ENCODE measurements around the gene GET3. TPM values are rescaled to one million over a fixed set of nuclear protein-coding genes. Genes with fewer than 3 reads are reported as not detected.
"Not testable (repeated sequence)": the region's sequence is repeated elsewhere in the genome, so short reads cannot be mapped to it uniquely, and the experiment has no call there.

GET3 gene
- total and polyA plus RNA-seq, 12 donors = 37.0 to 121 (median 60.1) TPM

DNA sequence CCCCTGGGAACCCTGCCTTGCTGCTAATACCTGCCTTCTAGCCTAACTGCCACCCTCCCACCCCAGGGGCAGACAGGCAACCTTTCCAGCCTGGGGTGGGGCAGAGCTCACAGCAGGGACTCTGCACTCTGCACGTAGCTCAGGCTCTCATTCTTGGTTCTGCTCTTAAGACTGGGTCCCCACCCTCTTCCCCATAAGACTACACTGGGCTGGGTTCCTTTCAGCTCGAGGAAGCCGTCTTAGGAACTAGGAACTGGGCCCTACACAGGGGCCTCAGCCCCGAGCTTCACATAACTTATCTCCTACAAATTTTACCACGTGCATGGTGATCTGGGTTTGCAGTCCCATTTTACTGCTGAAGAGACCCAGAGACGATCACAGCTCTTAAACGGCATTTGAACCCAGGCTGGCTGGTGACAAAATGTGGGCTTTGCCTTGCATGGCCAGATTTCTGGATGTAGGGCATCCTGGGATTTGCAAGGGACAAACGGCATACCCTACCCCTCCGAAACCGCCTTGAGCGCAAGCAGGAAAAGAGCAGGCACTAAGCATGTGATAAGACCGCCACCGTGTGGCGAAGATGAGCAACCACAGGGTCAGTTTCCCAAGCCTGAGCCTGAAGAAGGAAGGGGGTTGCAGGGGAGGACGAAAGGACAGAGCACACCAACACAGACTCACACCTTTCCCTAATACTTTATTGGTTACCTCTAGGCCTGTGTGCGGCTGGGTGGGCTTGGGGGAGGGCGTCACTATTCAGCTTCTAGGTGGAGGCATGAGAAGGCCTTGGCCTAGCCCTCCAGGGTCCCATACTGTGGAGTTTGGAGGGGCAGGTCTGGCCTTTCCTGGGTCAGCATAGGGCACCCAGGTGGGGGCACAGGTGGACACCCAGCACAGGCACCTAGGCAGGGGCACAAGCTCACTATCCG lies 59.1 kb downstream of the GET3 start:
- ATAC-seq (peak in 5 of 8 donors; percentile 3 to 35 (median 29)), DNase-seq (peak; percentile 66 to 78)
- peak; percentile 88 to 95 (median 93) for TF ChIP-seq CTCF (IDR thresholded peaks at IDR 0.05)
- Histone ChIP-seq H3K4me3 (peak overlapping the region in 2 of 10 donors; percentile 1 to 17), H3K4me1 (peaks cover 0 to 46% (median 35%) of the 10 kb centered on the region in 9 donors), H3K27me3 (no peaks in the 10 kb centered on the region), H3K36me3 (peaks cover 0 to 49% (median 15%) of the 10 kb centered on the region in 9 donors), H3K9me3 (no peaks in the 10 kb centered on the region), H3K27ac (peak overlapping the region in 9 of 10 donors; percentile 13 to 100 (median 36))
- intact Hi-C loops (cut with DNase I) = loop anchor here in 8 of 10 donors (1.0 to 10.0 kb wide), 7 partner anchors 19 to 358 kb away; partner anchors contain the start of genes HOOK2 (in 1 of the 8), IER2 (in 1 of the 8) and STX10 (in 1 of the 8)
- 9 to 11% methylated on average over 18 of the region's 18 CpGs for WGBS, 2 donors

DNA sequence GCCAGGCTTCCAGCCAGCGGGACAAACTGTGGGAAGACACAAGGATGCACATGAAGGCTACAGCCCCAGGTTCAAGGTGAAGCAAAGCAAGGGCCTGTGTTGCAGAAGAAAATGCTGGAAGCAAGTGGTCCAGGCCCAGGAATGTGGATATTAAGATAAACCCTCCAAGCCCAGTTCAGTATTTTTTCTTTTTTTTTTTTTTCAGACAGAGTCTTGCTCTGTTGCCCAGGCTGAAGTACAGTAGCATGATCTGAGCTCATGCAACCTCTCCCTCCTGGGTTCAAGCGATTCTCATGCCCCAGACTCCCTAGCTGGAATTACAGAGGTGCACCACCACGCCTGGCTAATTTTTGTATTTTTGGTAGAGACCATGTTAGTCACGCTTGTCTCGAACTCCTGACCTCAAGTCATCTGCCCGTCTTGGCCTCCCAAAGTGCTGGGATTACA lies 59.9 kb downstream of the GET3 start:
- Histone ChIP-seq H3K36me3 (peaks cover 0 to 44% (median 15%) of the 10 kb centered on the region in 9 donors), H3K27me3 (peaks cover 0 to 6% (median 0%) of the 10 kb centered on the region in 7 donors), H3K4me3 (no peak overlapping the region), H3K9me3 (no peaks in the 10 kb centered on the region), H3K4me1 (peaks cover 0 to 53% (median 38%) of the 10 kb centered on the region in 9 donors), H3K27ac (peak overlapping the region in 2 of 10 donors; percentile 99 to 100)
- WGBS, 2 donors = 94% methylated on average over 6 of the region's 6 CpGs
- ATAC-seq (no peak), DNase-seq (no peak)
- no peak for TF ChIP-seq CTCF (IDR thresholded peaks at IDR 0.05)
- intact Hi-C loops (cut with DNase I) = loop anchor here in 8 of 10 donors (1.0 to 10.0 kb wide), 6 partner anchors 20 to 358 kb away; partner anchors contain the start of genes HOOK2 (in 1 of the 8), IER2 (in 1 of the 8) and STX10 (in 1 of the 8)

- peaks cover 0 to 10% (median 0%) of the 10 kb centered on the region in 7 donors for H3K27me3 ChIP-seq
- DNase-seq, H3K4me3 ChIP-seq, H3K27ac ChIP-seq, H3K9me3 ChIP-seq, ATAC-seq: not testable (repeated sequence)
- peaks cover 2 to 58% (median 42%) of the 10 kb centered on the region in 9 donors for H3K4me1 ChIP-seq
- intact Hi-C loops (cut with DNase I) = loop anchor here in 8 of 10 donors (1.0 to 10.0 kb wide), 6 partner anchors 21 to 357 kb away; partner anchors contain the start of genes HOOK2 (in 1 of the 8), IER2 (in 1 of the 8) and STX10 (in 1 of the 8)
- H3K36me3 ChIP-seq = peaks cover 0 to 41% (median 15%) of the 10 kb centered on the region in 9 donors
- WGBS, 2 donors = 94 to 99% methylated on average over 7 of the region's 7 CpGs
Observed at GRCh38 chr19:12797607-12798006, 60.3 kb downstream of the GET3 start.

Small RNA genes lying within 50 kb of the gene (microRNA-seq; reads per million reads assigned to microRNA genes)
- 0 to 0.60 reads per million in 2 donors for gene MIR5684

Other genes with a start within 250 kb of the GET3 start
- gene ZNF564, start 186.0 kb upstream of the GET3 start, total RNA-seq = 10 to 100 TPM in 3 of 10 donors, 1 to 10 TPM in 7; 5.9 to 11.2 (median 9.5) TPM
- 10 to 100 TPM in 1 of 2 donors, 1 to 10 TPM in 1; 2.9 to 11.0 TPM for gene ZNF564, start 186.0 kb upstream of the GET3 start, polyA plus RNA-seq
- 1 to 10 TPM; 3.2 to 7.2 (median 5.2) TPM for gene ZNF490, start 126.7 kb upstream of the GET3 start, total RNA-seq
- under 1 TPM; 0.22 to 0.95 TPM for gene ZNF490, start 126.7 kb upstream of the GET3 start, polyA plus RNA-seq
- 10 to 100 TPM; 13.1 to 22.1 (median 16.8) TPM for gene ZNF791, start 126.6 kb upstream of the GET3 start, total RNA-seq
- 1 to 10 TPM; 4.7 to 8.0 TPM for gene ZNF791, start 126.6 kb upstream of the GET3 start, polyA plus RNA-seq
- gene MAN2B1, start 70.8 kb upstream of the GET3 start, total RNA-seq = 10 to 100 TPM; 14.2 to 89.9 (median 25.5) TPM
- gene MAN2B1, start 70.8 kb upstream of the GET3 start, polyA plus RNA-seq = 10 to 100 TPM; 17.7 to 40.1 TPM
- 10 to 100 TPM in 1 of 10 donors, 1 to 10 TPM in 9; 5.5 to 10.7 (median 7.9) TPM for gene WDR83, start 70.7 kb upstream of the GET3 start, total RNA-seq
- 10 to 100 TPM; 14.5 to 19.7 TPM for gene WDR83, start 70.7 kb upstream of the GET3 start, polyA plus RNA-seq
- 10 to 100 TPM; 43.6 to 59.3 (median 49.7) TPM for gene DHPS, start 55.6 kb upstream of the GET3 start, total RNA-seq
- gene DHPS, start 55.6 kb upstream of the GET3 start, polyA plus RNA-seq = 10 to 100 TPM; 64.5 to 82.2 TPM
- gene GNG14, start 49.5 kb upstream of the GET3 start, total RNA-seq = not detected
- gene GNG14, start 49.5 kb upstream of the GET3 start, polyA plus RNA-seq = not detected
- 1 to 10 TPM; 1.2 to 3.1 (median 2.1) TPM for gene FBXW9, start 40.9 kb upstream of the GET3 start, total RNA-seq
- 1 to 10 TPM; 1.2 to 4.6 TPM for gene FBXW9, start 40.9 kb upstream of the GET3 start, polyA plus RNA-seq
- 10 to 100 TPM; 32.3 to 51.1 (median 41.6) TPM for gene TNPO2, start 13.6 kb upstream of the GET3 start, total RNA-seq
- 10 to 100 TPM; 17.3 to 25.9 TPM for gene TNPO2, start 13.6 kb upstream of the GET3 start, polyA plus RNA-seq
- 100 to 1,000 TPM in 3 of 10 donors, 10 to 100 TPM in 7; 82.2 to 143 (median 91.0) TPM for gene TRIR, start 2.8 kb upstream of the GET3 start, total RNA-seq
- 100 to 1,000 TPM; 234 to 253 TPM for gene TRIR, start 2.8 kb upstream of the GET3 start, polyA plus RNA-seq
- gene BEST2, start 14.3 kb downstream of the GET3 start, total RNA-seq = not detected
- gene BEST2, start 14.3 kb downstream of the GET3 start, polyA plus RNA-seq = not detected
- gene HOOK2, start 38.1 kb downstream of the GET3 start, total RNA-seq = 10 to 100 TPM; 47.8 to 79.3 (median 57.8) TPM
- gene HOOK2, start 38.1 kb downstream of the GET3 start, polyA plus RNA-seq = 100 to 1,000 TPM in 1 of 2 donors, 10 to 100 TPM in 1; 29.7 to 173 TPM
- gene JUNB, start 54.0 kb downstream of the GET3 start, total RNA-seq = 100 to 1,000 TPM in 4 of 10 donors, 10 to 100 TPM in 6; 22.4 to 247 (median 70.0) TPM
- 10 to 100 TPM; 41.2 to 65.4 TPM for gene JUNB, start 54.0 kb downstream of the GET3 start, polyA plus RNA-seq
- 100 to 1,000 TPM; 532 to 789 (median 744) TPM for gene PRDX2, start 64.3 kb downstream of the GET3 start, total RNA-seq
- gene PRDX2, start 64.3 kb downstream of the GET3 start, polyA plus RNA-seq = 100 to 1,000 TPM; 235 to 827 TPM
- gene THSD8, start 64.6 kb downstream of the GET3 start, total RNA-seq = 1 to 10 TPM in 9 of 10 donors, under 1 TPM in 1; 0.72 to 4.8 (median 2.4) TPM
- gene THSD8, start 64.6 kb downstream of the GET3 start, polyA plus RNA-seq = 1 to 10 TPM; 2.7 to 3.8 TPM
- gene RNASEH2A, start 69.1 kb downstream of the GET3 start, total RNA-seq = 1 to 10 TPM; 1.9 to 5.7 (median 4.1) TPM
- 1 to 10 TPM; 3.1 to 6.9 TPM for gene RNASEH2A, start 69.1 kb downstream of the GET3 start, polyA plus RNA-seq
- gene RTBDN, start 97.1 kb downstream of the GET3 start, total RNA-seq = not detected
- not detected for gene RTBDN, start 97.1 kb downstream of the GET3 start, polyA plus RNA-seq
- gene MAST1, start 101.0 kb downstream of the GET3 start, total RNA-seq = under 1 TPM in 8 of 10 donors, not detected in 2; 0.15 to 0.88 (median 0.37) TPM
- gene MAST1, start 101.0 kb downstream of the GET3 start, polyA plus RNA-seq = under 1 TPM; 0.07 to 0.23 TPM
- 10 to 100 TPM; 16.9 to 34.9 (median 19.9) TPM for gene DNASE2, start 144.0 kb downstream of the GET3 start, total RNA-seq
- gene DNASE2, start 144.0 kb downstream of the GET3 start, polyA plus RNA-seq = 10 to 100 TPM; 10.5 to 25.6 TPM
- gene KLF1, start 149.7 kb downstream of the GET3 start, total RNA-seq = under 1 TPM in 1 of 10 donors, not detected in 9; 0.13 TPM
- gene KLF1, start 149.7 kb downstream of the GET3 start, polyA plus RNA-seq = not detected
- gene GCDH, start 153.7 kb downstream of the GET3 start, total RNA-seq = 10 to 100 TPM; 32.4 to 53.2 (median 45.1) TPM
- gene GCDH, start 153.7 kb downstream of the GET3 start, polyA plus RNA-seq = 10 to 100 TPM; 22.6 to 72.3 TPM
- under 1 TPM in 1 of 10 donors, not detected in 9; 0.21 TPM for gene SYCE2, start 181.8 kb downstream of the GET3 start, total RNA-seq
- gene SYCE2, start 181.8 kb downstream of the GET3 start, polyA plus RNA-seq = under 1 TPM; 0.10 to 0.22 TPM
- 10 to 100 TPM; 31.0 to 53.0 (median 38.5) TPM for gene FARSA, start 196.2 kb downstream of the GET3 start, total RNA-seq
- 10 to 100 TPM; 23.2 to 81.4 TPM for gene FARSA, start 196.2 kb downstream of the GET3 start, polyA plus RNA-seq
- 100 to 1,000 TPM; 265 to 683 (median 348) TPM for gene CALR, start 201.1 kb downstream of the GET3 start, total RNA-seq
- gene CALR, start 201.1 kb downstream of the GET3 start, polyA plus RNA-seq = 100 to 1,000 TPM; 197 to 830 TPM
- gene RAD23A, start 208.4 kb downstream of the GET3 start, total RNA-seq = 100 to 1,000 TPM; 138 to 201 (median 148) TPM
- gene RAD23A, start 208.4 kb downstream of the GET3 start, polyA plus RNA-seq = 100 to 1,000 TPM; 187 to 289 TPM
- gene GADD45GIP1, start 219.7 kb downstream of the GET3 start, total RNA-seq = 10 to 100 TPM; 18.4 to 33.9 (median 20.9) TPM
- gene GADD45GIP1, start 219.7 kb downstream of the GET3 start, polyA plus RNA-seq = 100 to 1,000 TPM; 120 to 237 TPM
- 10 to 100 TPM in 5 of 10 donors, 1 to 10 TPM in 5; 7.3 to 14.4 (median 10.1) TPM for gene DAND5, start 232.1 kb downstream of the GET3 start, total RNA-seq
- 1 to 10 TPM in 1 of 2 donors, under 1 TPM in 1; 0.71 to 4.2 TPM for gene DAND5, start 232.1 kb downstream of the GET3 start, polyA plus RNA-seq